GM21825 (cell line): ENCODE results near the gene CEP20.

Source experiments
- ATAC-seq: cut with Tn5 transposase; IDR thresholded peaks from one replicate; pipeline ENCODE4 v1.9.1; 2021; ENCODE audit warnings: mild to moderate bottlenecking, moderate library complexity; ENCODE audit not compliant: unreplicated experiment

The CEP20 gene

DNA sequence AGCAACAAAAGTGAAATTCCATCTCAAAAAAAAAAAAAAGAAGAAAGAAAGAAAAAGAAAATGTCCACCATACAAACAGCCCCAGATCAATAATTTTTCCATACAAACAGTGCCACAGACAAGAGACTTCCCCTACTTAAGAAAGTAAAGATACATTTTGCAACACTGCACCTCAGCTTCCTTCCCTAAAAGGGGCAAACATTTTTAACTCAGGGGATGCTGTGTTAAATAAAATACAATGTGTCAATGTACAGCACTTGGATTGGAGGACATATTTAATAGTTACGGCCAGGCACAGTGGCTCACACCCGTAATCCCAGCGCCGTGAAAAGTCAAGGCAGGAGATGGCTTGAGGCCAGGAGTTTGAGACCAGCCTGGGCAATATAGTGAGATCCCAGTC lies 53.9 kb downstream of the CEP20 start:
- ATAC-seq, result no peak

DNA sequence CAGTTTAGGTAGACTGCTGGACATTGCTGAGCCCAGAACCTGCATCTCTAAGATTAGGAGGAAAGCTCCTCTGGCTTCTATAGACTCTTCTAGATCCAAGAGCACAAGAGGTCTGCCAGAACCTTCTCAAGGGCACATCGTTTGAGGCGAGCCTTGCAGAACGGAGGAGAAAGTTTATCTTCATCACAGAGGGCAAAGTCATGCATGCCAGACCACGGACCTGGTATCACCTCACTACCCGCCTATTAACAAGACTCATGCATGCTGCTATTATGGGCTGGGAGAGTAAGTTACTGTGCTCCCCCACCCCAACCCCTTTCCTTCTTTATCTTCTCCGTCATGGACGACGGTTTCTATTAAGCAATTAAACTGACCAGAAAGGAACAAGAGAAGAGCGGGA lies 54.9 kb downstream of the CEP20 start:
- no peak for ATAC-seq

DNA sequence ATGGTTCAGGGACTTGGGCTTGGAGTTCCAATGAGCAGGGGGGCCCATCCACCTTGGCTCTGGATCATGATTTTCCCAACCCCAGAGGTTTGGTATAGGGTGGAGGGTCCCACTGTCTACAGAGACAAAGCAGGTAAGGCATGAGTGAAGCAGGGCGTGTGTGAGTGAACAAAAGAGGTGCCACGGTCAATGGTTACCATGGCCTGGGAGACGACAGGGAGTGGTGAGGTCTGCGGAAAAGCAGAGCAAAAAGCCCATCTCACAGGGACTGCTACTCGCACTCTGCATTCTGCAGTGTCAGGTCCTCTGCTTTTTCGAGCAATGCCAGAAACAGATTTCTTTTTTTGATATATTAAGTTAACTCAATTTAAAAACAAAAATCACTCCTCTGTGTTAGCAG lies 56.2 kb downstream of the CEP20 start:
- ATAC-seq, result no peak

DNA sequence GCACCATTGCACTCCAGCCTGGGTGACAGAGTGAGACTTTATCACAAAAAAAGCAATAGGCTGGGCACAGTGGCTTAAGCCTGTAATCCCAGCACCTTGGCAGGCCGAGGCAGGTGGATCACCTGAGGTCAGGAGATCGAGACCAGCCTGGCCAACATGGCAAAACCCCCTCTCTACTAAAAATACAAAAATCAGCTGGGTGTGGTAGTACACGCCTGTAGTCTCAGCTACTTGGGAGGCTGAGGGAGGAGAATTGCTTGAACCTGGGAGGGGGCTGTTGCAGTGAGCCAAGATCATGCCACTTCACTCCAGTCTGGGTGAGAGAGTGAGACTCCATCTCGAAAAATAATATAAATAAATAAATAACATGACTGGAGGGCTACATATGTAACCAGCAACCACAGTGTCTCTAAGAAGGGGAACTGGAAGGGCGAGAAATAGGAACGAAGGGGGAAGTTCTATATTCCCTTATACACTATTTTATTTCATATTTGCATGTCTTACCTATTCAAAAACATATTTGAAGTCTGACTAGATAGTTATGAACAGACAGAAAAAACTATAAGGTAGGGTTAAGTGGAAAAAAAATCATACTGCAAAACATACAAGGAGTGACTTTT lies 57.5 kb downstream of the CEP20 start:
- no peak for ATAC-seq

DNA sequence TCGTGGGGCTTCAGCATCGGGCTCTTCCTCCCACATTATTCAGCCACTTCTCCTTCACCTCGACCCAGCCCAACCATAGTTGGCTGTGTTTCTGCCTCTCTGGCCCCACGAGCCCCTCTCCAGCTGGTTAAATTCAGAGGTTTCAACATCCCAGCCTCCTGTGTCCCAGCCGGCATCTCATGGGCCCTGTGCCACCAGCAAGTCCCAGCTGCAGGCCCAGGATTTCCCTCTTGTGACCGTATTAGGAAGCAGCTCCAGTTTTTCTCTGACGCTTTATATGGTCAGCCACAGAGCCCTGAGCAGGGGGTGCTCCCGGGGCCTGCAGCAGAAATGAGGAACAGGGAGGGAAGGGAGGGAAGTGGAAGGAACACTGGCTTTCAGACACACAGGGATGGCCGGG lies 58.9 kb downstream of the CEP20 start:
- ATAC-seq, result no peak

DNA sequence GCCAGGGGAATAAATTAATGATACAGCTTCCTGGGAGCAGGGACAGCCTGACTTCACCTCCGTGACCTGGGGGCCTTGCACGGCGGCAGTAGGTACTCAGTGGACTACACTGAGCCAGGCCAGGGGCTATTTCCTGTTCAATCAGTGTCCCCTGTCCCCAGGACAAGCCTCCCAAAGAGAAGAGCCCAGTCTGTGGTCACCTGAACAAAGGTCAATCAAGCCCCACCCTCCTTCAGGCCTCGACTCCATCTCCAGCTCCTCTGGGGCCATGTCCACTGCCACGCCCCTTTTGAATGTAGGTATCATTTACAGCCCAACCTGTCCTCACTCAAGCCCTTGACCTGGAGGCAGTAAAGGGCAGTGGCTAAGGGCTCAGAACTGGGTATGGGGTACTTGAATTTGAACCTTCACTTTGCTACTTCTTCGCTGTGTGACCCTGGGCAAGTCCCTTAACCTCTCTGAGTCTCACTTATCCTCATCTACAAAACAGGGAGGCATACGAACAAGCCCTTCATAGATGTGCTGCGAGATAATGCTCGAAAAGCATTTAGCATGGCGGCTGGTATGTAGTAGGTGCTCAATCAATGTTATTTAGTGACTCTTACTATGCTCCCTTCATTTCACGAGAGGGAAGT lies 60.6 kb downstream of the CEP20 start:
- ATAC-seq, result no peak

DNA sequence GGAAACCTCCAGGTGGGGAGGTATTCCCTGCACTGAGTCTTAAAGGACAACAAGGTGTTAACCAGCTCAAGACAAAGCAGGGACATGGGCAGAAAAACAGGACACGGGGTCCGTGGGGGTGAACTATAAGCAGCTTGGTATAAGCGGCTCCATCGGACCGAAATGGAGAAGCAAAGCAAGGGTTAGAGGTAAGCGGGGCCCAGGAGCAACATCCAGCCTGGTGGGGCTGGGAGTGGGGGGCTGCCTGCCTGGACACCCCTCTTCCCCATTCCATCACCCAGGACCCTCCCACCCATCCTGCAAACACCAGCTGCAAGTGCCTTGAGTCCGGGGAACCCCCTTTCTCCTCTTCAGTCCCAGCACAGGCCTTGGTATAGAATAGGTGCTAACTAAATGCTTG lies 61.1 kb downstream of the CEP20 start:
- no peak for ATAC-seq

DNA sequence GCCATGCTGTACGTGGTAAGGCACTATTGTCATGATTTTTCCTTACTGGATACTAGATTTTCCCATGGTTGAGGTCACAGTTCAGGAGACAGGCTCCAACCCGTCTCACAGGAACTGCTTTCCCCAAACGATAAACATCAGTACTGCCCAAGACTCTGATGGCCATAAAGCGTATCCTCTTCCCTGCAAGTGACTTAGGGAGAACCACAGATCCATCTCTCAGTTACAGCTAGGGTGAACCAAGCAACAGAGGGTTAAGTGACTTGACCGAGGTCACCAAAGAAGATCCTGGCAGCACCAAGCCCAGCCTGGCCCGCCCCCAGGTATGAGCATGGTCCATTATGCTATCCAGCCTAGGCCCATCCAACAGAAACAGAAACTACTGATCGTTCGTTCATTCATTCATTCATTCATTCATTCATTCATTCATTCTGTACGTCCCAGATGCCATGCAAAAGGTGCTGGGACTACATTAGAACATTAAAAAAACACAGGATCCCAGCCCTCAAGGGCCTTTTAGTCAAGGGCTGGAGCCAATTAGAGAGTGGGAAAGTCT lies 62.6 kb downstream of the CEP20 start:
- no peak for ATAC-seq

DNA sequence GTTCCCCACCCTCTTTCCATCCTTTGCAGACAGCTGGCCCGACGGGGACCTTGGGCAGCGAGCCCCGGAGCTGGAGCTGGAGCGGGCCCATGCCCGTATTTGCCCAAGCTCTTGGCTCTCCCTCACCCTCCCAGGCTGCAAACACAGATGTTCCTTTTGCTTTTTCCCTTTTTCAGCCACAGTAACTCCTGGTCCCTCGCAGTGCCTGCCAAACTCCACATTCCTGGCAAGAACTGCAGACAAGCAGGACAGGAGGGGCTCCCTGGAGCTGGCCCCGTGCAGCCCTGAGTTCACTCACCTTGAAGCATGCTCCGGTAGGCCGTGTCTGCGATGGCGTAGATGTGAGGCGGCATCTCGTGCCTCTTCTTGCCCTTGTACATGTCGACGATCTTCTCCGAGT lies 65.4 kb downstream of the CEP20 start:
- ATAC-seq, result no peak

DNA sequence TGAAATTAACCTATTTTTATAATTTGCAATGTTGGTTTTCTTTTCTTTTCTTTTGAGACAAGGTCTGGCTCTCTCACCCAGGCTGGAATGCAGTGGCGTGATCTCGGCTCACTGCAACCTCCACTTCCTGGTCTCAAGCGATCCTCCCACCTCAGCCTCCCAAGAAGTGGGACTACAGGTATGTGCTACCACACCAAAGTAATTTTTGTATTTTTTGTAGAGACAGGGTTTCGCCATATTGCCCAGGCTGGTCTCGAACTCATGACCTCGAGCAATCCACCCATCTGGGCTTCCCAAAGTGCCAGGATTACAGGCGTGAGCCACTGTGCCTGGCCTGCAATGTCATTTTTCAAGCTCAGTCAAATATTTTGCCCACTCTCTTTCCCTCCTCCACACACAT lies 67.6 kb downstream of the CEP20 start:
- ATAC-seq, result no peak

DNA sequence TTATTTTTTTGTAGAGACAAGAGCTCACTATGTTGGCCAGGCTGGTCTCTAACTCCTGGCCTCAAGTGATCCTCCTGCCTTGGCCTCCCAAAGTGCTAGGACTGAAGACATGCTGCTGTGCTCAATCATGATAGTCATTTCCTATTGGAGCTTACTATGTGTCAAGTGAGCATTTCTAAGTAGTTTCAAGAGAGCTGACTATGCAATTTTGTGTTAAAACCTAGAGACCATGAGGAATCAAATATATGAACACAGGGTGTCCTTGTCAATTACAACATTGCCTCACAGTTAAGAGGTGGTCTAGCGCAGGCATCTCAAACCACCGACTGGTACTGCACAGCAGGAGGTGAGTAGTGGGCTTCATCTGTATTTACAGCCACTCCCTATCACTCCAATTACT lies 69.4 kb downstream of the CEP20 start:
- no peak for ATAC-seq

DNA sequence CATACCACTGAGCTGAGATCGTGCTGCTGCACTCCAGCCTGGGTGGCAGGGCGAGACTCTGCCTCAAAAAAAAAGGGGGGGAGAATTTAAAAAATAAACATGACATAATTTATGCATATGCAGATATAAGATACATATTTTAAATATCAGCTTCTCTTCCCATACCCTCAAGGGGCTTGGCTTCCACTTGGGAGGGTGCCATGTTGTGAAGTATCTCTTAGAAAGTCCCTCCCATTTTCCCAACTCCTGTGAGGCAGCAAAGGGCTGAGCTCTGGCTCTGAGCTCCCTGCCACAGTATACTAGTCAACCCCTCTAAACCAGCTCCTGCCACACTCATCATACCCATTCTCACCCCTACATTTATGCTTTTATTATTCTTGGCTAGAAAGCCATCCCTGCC lies 71.0 kb downstream of the CEP20 start:
- ATAC-seq, result no peak

DNA sequence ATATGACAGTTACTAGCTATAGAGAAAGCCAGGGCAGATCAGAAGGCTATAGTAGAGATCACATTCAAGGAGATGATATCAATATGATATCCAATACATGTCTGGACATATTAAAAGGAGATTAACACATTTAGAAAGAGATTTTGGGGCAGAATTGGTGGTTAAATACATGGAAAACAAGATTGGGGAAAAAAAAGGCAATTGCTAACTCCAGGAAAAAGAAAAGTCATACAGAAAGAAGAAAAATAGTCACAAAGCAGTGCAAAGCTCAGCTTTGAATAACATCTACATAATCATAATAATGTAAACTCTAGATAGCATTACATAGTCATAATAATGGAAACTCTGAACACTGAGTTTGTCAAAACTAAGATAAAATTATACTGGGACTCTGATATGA lies 72.2 kb downstream of the CEP20 start:
- ATAC-seq, result no peak
